NT2/D1 (cell line): ENCODE measurements around the gene KRTAP2-3.
"Not testable (repeated sequence)": the region's sequence is repeated elsewhere in the genome, so short reads cannot be mapped to it uniquely, and the experiment has no call there.

ENCODE experiments used
- DNase-seq: peaks from one replicate; pipeline ENCODE4 v3.0.0-alpha.2; 2011; ENCODE audit warnings: low read depth, low spot score
- H3K27me3 ChIP-seq: 2 replicates; pipeline ENCODE4 v1.6.0; 2011; ENCODE audit warnings: mild to moderate bottlenecking; ENCODE audit not compliant: insufficient read length, insufficient read depth
- H3K36me3 ChIP-seq: 2 replicates; pipeline ENCODE4 v1.6.1; 2011; ENCODE audit warnings: mild to moderate bottlenecking, low read length, mixed read lengths; ENCODE audit not compliant: insufficient read depth, insufficient read length
- H3K4me1 ChIP-seq: 2 replicates; pipeline ENCODE4 v1.5.1; 2011; ENCODE audit not compliant: insufficient read depth, insufficient read length
- H3K4me3 ChIP-seq: 2 replicates; pipeline ENCODE4 v1.5.1; 2011; ENCODE audit warnings: low read depth; ENCODE audit not compliant: insufficient read length
- H3K9ac ChIP-seq: 2 replicates; pipeline ENCODE4 v1.6.0; 2011; ENCODE audit warnings: low read depth; ENCODE audit not compliant: insufficient read length
- H3K9me3 ChIP-seq: 2 replicates; pipeline ENCODE4 v1.5.1; 2011; ENCODE audit warnings: mild to moderate bottlenecking, low read length; ENCODE audit not compliant: insufficient read depth
- SUZ12 ChIP-seq: IDR thresholded peaks from 2 replicates; pipeline ENCODE4 v1.6.1; 2011; ENCODE audit not compliant: insufficient read length, insufficient read depth; ENCODE audit errors: extremely low read depth
- YY1 ChIP-seq: IDR thresholded peaks from 2 replicates; pipeline ENCODE4 v1.6.1; 2011; ENCODE audit not compliant: insufficient read length, insufficient read depth
- ZNF274 ChIP-seq: IDR thresholded peaks from 2 replicates; pipeline ENCODE4 v1.6.1; 2011; ENCODE audit warnings: mild to moderate bottlenecking, low read depth, low read length

KRTAP2-3 gene, protein sequence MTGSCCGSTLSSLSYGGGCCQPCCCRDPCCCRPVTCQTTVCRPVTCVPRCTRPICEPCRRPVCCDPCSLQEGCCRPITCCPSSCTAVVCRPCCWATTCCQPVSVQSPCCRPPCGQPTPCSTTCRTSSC

GRCh38 chr17:41060052-41060604 lies at the start of gene KRTAP2-3:
KRTAP2-3 (minus strand) TSS chr17:41060114; CDS start chr17:41060050, 64 bp downstream.
- Histone ChIP-seq H3K27me3 (no peaks in the 10 kb centered on the region), H3K36me3 (no peaks in the 10 kb centered on the region), H3K9ac (no peak within 1 kb of the TSS), H3K4me3 (no peak within 1 kb of the TSS), H3K4me1 (no peaks in the 10 kb centered on the region), H3K9me3 (no peaks in the 10 kb centered on the region)
- TF ChIP-seq SUZ12 (no peak), ZNF274 (no peak), YY1 (no peak)
- no peak for DNase-seq

- not testable (repeated sequence) for DNase-seq, H3K9ac ChIP-seq, H3K4me1 ChIP-seq, H3K4me3 ChIP-seq, H3K36me3 ChIP-seq, H3K27me3 ChIP-seq
- H3K9me3 ChIP-seq = peaks cover 36% of the 10 kb centered on the region
These were observed 48.9 kb upstream of the KRTAP2-3 start for GRCh38 chr17:41108728-41109386.

DNA sequence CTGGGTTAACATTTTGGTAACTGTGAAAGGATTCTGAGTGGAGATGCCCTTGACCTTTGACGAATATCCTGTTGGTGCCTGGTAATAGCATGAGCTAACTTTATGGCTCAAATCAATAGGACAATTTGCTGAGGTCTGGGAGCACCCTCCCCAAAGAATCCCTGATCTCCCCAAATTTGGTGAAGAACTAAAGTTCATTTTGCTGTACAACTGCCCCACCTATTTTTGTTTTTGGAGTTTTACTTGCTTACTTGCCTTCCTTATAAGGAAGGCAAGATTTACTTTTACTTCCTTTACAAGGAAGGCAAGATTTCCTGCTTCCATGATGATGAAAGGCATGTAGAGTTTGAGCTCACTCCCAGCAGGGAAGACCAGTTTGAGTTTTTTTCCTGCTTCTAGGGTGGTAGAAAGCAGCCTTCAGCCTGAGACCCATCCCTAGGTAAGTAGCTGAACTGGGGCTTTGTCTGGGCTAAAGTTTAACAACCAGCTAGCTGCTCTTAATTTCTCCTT lies 48.1 kb upstream of the KRTAP2-3 start:
- Histone ChIP-seq H3K9me3 (peaks cover 27% of the 10 kb centered on the region), H3K9ac (no peak overlapping the region), H3K4me3 (no peak overlapping the region), H3K4me1 (no peaks in the 10 kb centered on the region), H3K27me3 (no peaks in the 10 kb centered on the region), H3K36me3 (no peaks in the 10 kb centered on the region)
- no peak for TF ChIP-seq YY1
- no peak for TF ChIP-seq ZNF274
- TF ChIP-seq SUZ12 = no peak
- DNase-seq = no peak

- H3K36me3 ChIP-seq, H3K9ac ChIP-seq, H3K4me3 ChIP-seq, DNase-seq, H3K9me3 ChIP-seq, H3K4me1 ChIP-seq, H3K27me3 ChIP-seq: not testable (repeated sequence)
These were observed 45.4 kb upstream of the KRTAP2-3 start, which contains the start of gene KRTAP4-9 for GRCh38 chr17:41105347-41105746. KRTAP4-9 (plus strand) TSS chr17:41105389; CDS start chr17:41105389, 0 bp downstream.

DNA sequence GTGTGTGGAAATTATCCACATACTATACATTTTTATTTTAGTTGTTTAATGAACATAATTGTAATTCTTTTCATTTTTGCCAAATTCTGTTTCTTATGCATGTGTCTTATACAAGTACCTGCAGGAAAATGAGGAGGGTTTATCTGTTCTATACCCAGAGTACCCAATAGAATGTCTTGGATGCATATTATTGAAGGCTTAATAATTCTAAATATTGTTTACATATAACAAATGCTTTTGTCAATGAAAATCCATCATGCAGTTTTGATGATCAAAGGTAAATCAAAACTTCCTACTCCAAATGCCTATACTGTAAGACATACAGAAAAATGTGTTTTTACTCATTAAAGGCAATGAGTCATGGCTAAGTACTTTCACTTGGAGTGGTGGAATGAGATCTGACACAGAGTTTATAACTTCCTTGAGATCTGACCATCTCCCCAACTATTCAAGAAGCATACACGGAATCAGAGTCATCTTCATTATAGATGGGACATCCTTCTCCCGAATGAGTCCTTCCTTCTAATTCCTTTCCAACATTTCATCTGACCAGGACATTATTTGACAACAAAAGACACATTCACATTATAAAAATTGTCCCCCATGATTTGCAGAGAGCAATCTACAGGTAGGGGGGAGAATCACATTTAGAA lies 44.6 kb upstream of the KRTAP2-3 start:
- H3K4me1 ChIP-seq, DNase-seq, H3K9ac ChIP-seq, H3K9me3 ChIP-seq, H3K4me3 ChIP-seq, H3K36me3 ChIP-seq, H3K27me3 ChIP-seq: not testable (repeated sequence)

DNA sequence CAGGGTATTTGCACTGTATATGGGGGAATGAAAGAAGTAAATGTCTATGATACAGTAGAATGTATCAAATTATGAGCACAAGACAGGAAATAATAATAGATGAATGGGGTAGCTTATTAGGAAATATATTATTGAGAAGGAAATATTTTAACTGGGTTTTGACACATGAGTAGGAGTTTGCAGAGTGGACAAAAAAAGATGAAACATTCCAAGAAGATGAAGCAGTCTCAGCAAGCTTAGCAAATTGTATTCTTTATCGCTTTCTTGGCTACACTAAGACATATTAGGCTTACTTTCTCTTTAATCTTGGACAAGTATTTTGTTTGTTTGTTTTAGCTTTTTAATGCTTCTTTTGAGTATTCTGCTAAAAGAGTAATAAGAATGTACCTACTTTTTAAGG lies 44.0 kb upstream of the KRTAP2-3 start:
- H3K4me3 ChIP-seq = no peak overlapping the region
- H3K9me3 ChIP-seq = no peaks in the 10 kb centered on the region
- no peak for DNase-seq
- H3K36me3 ChIP-seq = no peaks in the 10 kb centered on the region
- TF ChIP-seq YY1 = no peak
- TF ChIP-seq SUZ12 = no peak
- TF ChIP-seq ZNF274 = no peak
- peaks cover 3% of the 10 kb centered on the region for H3K4me1 ChIP-seq
- no peak overlapping the region for H3K9ac ChIP-seq
- no peaks in the 10 kb centered on the region for H3K27me3 ChIP-seq

DNA sequence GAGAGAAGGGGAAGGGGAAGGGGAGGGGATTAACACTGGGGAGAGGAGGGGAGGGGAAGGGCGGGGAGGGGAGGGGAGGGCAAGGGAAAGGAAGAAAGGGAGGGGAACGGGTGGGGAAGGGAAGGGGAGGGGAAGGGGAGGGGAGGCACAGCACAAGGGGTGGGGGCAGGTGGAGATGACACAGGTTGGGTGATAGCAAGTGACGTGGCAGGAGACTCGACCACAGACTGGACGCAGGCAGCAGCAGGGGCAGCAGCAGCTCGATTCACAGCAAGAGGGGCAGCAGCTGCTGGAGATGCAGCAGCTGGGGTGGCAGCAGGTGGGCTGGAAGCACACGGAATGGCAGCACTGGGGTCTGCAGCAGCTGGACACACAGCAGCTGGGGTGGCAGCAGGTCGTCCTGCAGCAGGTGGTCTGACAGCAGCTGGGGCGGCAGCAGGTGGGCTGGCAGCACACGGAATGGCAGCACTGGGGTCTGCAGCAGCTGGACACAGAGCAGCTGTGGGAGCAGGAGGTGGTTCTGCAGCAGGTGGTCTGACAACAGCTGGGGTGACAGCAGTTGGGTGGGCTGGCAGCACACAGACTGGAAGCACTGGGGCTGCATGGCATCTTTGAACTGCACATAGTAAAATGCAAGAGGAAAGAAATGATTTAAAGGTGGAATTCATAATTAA lies 41.8 kb upstream of the KRTAP2-3 start, which contains the start of gene KRTAP4-16:
Gene KRTAP4-16 (minus strand): TSS at position 624 of the 674 bp plus-strand sequence. CDS start 0 bp downstream, at position 624.
- H3K4me1 ChIP-seq = peaks cover 3% of the 10 kb centered on the region

GRCh38 chr17:41099682-41100480 lies 40.0 kb upstream of the KRTAP2-3 start:
- not testable (repeated sequence) for H3K9ac ChIP-seq, H3K4me1 ChIP-seq, DNase-seq, H3K9me3 ChIP-seq, H3K27me3 ChIP-seq, H3K4me3 ChIP-seq, H3K36me3 ChIP-seq

More for the DNA sequence above, 41.8 kb upstream of the KRTAP2-3 start, which contains the start of gene KRTAP4-16:
- Histone ChIP-seq H3K9me3 (no peaks in the 10 kb centered on the region), H3K4me3 (no peak within 1 kb of the TSS), H3K27me3 (no peaks in the 10 kb centered on the region), H3K9ac (no peak within 1 kb of the TSS), H3K36me3 (no peaks in the 10 kb centered on the region)
- TF ChIP-seq ZNF274 (no peak), YY1 (no peak), SUZ12 (no peak)
- no peak for DNase-seq
